GM21717 (cell line): ENCODE measurements around the gene EMX1.

ENCODE experiments used
- ATAC-seq: cut with Tn5 transposase; IDR thresholded peaks from one replicate; pipeline ENCODE4 v1.9.1; 2021; ENCODE audit warnings: mild to moderate bottlenecking, moderate library complexity; ENCODE audit not compliant: unreplicated experiment

EMX1 gene

GRCh38 chr2:72956050-72956395 is 38.7 kb downstream of the EMX1 start:
- ATAC-seq: no peak

- no peak for ATAC-seq
Measured at GRCh38 chr2:72956936-72957335, 39.6 kb downstream of the EMX1 start.

DNA sequence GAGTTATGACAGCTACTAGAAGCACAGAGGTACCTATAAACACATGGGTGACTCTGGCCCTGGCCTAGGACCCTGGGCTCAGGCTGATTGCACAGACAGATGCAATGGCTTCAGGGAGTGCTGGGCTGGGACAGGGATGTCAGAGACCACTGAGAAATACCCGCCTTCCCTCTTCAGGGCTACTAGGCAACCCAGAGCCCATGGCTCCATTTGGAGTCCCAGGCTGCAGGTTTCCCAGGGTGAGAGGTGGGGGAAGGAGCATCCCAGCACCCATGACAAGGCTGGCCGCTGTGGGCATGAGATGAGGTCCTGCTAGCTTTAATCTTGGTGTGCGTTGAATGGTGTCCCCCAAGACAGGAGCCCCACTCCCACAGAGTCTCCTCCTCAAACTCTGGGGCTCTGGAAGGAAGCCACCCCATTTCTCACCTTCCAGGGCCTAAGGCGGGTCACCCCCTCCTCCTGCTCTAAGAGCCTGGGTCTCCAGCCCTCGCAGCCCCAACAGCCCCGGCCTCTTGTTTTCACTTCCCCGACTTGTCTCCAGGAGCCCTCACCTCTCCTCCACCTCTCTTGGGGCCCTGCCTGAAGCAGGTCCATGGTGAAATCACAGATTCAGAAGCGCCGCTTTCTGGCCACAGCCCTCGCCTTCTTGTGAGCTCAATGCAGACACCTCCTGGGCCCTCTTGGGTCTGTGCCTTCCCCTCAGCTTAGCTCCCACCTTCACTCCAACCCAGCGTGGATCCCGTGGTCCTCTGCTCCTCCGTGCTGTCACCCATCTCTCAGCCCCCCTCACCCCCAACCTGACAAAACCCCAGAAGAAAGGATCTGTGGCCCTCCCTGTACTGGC is 41.4 kb downstream of the EMX1 start:
- no peak for ATAC-seq

- no peak for ATAC-seq
Measured at GRCh38 chr2:72959554-72959953, 42.2 kb downstream of the EMX1 start.

DNA sequence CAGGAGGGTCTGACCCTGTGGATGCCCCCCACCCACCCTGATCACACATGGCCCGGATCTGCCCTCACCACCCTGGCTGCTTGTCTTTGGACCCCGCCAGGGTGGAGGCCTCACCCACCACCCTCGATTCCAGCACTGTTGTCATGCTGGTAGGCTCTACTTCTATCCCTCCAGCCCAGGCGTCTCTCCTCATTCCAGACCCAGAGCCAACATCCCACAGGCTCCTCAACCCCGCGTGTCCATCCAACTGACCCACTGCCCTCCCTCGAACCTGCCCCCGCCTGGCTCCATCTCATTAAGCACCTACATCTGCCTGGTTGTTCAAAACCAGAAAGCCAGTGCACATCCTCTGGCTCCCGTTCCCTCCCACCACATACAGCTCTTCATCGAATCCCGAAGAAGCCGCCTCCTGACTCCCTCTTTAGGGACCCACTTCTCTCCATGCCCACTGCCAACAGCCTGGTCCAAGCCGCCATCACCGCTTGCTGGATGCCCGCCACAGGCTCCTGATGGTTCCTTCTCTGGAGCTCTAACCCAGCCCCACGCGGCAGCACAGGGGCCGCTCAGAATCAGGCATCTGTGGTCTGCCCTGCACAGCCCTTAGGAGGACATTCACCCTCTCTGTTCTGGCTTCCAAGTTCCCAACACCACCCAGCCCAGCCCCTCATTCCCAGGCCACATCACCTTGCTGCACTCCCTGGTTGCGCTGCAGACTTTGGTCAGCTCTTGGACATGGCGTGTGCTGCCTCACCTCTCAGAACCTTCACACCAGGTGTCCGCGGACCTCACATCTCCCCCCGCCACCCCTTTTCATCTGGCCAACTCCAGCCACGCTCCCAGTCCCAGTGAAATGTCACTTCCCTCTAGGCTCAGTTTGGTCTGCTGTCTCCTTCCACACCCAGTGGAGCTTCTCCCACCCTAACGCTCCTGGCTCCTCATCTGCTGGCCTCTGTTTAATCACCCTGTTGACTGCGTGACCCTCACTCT is 43.0 kb downstream of the EMX1 start:
- ATAC-seq: no peak

DNA sequence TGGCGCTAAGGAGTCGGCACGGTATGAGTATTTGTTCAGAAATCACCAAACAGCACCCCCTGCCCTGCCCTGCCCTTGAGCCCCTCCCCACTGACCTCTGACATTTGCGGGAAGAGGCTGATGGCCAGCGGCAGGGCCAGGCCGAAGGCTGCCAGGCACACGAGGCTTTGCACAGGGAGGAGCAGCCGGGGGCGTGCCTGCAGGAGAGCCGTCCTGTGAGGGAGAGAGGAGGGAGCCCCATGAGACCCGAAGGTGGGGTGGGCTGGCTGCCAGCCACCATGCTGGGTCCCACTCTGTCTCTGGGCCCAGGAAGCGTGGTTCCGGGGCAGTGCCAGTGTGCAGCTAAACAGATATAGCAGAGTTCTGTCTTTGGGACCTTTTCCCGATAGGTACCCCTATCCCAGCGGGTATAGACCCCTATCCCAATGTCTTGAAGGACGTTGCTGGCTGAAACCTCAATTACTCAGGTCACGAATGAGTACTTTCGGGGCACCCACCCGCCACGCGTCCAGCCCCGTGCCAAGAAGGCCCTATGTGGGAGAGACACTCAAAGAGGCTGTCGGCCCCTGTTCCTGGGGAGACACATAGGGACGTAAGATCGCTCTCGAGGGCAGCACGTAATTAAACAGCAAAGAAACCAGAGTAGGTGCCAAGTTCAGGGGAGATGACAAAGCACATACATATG is 43.9 kb downstream of the EMX1 start:
- no peak for ATAC-seq

GRCh38 chr2:72961853-72962468 is 44.6 kb downstream of the EMX1 start:
- no peak for ATAC-seq

- no peak for ATAC-seq
Measured at GRCh38 chr2:72962911-72963310, 45.6 kb downstream of the EMX1 start.

DNA sequence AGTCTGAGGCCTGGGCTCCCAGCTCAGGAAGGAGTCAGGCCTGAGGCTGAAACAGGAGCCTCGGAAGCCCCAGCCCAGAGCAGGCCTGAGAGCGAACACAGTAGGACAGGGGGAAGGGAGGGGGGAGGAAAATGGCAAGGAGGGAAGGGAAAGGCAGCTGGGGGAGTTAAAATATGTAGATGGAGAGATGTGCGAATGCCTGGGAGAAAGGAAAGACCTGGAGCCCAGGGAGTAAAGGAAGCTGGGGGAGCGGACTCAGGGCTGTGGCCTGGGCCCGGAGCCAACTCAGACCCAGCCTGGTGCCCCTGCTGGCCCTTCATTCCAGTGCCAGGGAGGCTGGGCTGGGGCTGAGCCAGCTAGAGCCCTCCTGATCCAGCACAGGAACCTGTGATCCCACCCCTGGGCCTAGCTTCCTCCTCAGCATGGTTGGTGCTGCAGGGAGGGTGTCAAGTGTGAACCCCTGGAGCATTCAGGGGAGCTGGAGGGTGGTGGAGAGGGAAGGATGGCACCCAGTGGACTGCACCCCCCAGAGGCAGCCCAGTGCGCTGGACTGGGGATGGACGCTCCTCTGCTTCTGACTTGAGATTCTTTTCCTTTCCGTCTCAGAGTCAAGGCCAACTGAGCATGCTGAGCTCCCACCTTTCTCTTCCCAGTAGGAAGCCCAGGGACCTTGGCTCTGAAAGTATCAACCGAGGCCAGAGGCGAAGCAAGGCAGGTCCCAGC is 46.3 kb downstream of the EMX1 start:
- ATAC-seq: no peak

DNA sequence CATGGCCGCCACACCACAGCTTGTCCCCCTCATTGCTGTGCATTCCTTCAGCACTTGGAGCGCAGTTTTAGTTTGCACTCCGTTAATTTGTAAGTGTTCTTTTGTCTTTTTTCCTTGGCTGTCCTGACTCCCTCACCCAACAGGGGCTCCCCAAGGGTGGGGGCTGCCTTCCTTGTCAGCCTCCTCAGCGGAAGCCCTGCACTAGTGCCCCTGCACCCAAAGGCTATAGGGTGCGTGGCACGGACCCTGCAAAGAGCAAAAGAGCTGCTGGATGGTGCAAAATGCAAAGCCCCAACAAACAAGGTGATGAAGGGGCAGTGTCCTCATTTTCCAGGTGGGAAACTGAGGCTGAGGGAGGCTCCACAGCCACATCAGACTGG is 46.8 kb downstream of the EMX1 start:
- no peak for ATAC-seq

- ATAC-seq: no peak
Measured at GRCh38 chr2:72965016-72965415, 47.7 kb downstream of the EMX1 start.

DNA sequence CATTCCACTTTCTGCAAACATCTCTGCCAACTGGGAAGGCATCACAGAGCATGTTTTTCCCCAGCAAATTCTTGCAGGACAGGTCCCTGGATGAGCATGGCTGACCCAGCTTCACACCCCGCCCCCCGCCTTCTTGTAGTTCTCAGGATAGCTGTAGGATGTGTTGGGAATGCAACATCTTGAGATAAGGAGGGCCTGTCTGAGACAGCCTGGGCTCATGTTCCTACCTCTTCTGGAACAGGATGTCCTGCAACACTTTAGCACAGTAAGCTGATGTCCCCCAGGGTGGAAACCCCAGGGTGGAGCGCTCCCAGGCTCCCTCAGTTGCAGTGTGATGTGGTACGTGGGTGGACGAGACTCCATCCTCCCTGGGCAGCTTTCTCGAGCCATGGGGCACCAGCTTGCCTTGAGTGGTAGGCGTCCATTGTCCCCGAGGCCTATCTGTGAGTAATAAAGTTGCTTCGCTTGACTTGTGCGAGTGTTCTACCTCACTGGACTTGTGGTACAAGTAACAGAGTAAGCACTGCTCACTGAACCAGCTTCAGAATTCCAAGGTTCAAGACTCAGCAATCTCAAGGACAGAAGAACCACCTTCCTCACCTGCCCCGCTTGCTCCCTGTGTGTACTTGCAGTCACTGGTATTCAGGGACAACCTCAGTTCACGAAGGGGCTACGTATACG is 48.6 kb downstream of the EMX1 start:
- ATAC-seq: no peak

- ATAC-seq: no peak
Measured at GRCh38 chr2:72968286-72968685, 51.0 kb downstream of the EMX1 start.

- ATAC-seq: no peak
Measured at GRCh38 chr2:72969706-72970105, 52.4 kb downstream of the EMX1 start.

DNA sequence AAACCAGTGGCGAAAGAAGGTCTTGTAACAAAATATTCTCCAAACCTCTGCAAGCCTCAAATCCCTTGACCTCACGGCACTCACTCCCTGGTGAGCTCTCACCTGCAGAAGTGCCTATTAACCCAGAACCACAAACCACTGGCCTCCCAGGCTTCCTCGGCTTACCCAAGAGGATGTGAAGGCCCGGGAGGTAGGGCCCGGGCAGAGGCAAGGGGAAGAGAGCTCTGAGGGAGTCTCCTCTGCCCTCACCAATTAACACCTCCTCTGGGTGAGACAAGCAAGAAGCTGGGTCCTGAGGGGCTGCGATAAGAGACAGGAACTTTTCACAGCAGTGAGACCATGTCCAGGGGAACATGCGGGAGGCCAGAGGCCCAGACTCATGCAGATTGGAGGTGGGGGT is 53.7 kb downstream of the EMX1 start:
- no peak for ATAC-seq

DNA sequence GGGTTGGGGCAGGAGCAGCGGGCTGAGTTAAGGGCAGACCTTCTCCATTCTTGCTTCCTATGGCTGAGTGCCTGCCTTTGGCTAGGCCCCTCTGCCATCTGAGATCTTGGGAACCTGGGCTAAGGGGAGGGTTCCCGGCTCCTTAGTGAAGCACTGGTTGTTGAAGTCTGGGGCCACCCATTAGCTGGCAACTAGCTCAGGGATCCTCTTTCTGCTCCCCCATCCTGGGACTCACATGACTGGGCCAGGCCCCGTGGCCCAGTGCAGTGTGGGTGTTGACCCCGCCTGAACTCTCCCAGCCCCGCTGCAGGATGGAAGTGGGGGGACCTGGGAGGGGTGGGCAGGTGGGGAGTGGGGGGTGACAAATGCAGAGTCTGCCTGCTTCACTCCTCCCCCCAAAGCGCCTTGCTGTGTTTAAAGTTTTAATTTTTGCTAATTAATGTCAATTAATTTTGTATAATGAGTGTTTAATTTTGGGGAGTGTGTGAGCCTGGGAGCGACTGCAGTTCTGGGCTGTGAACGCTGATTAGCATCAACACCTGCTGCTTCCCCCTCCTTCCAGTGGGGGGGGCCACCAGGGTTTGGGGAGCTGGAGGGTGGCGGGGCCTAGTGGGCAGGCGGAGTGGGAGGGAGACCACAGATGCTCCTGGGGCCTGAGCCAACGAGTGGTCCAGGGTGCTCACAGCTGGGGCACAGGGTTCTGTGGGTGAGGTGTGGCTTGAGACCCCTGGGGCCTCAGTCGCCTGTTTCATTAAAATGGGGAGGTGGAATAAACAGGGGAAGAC is 55.2 kb downstream of the EMX1 start:
- no peak for ATAC-seq

GRCh38 chr2:72973137-72973535 is 55.8 kb downstream of the EMX1 start:
- no peak for ATAC-seq

DNA sequence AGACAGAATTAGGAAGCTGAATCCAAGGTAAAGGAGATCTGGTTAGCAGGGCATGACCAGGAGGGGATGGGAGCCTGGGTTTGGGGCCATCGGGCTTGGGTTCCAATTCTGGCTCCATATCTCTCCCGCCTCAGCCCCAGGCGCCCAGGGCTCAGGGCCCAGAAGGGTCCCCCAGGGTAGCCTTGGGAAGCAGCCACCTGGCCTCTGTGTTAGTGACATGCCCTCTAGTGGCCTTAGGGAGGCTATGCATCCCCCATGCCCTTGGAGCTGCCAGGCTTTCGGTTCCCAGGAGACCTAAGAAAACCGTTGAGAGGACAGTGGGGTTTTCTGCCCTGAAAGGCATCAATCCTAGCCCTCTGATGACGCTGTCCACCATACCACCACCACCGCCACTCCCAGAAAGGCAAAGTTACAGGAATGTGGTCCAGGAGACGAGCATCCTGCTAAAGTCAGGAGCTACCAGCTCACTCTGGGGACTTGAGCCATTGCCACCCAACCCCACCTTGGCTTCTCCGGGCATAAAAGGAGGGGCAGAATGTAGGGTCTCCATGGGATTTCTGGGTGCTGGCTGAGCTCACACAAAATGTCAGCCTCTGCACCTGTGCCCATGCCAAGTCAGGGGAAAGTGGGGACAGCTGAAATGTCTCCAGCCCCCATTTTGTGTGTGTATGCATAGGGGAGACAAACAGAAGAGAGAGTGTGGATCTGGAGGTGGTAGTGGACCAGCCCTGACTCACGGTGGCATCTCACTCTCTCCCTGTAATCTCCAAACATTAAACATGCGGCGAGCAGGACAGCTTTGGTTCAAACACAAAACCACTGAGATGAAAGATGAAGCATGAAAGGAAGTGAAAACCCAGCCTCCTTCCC is 56.5 kb downstream of the EMX1 start:
- no peak for ATAC-seq
